HepG2 (cell line): ENCODE results near the gene ARPC3. TPM values are rescaled to one million over a fixed set of nuclear protein-coding genes. Genes with fewer than 3 reads are reported as not detected.
A peak's percentile ranks its signal among the peaks of the same experiment; 100 is the strongest.

Experiments used
- ATF7-NPFF ChIP-seq: sonication (generic); formaldehyde crosslinking; IDR thresholded peaks from 2 replicates; pipeline ENCODE4 v1.8.1; 2023; ENCODE audit warnings: mild to moderate bottlenecking, low read depth, missing genetic modification reagents, moderate library complexity
- BORCS8-MEF2B ChIP-seq: sonication (generic); formaldehyde crosslinking; IDR thresholded peaks from 2 replicates; pipeline ENCODE4 v1.8.0; 2022; ENCODE audit warnings: mild to moderate bottlenecking, missing genetic modification reagents
- HNRNPUL1 ChIP-seq: fragments of 200-400 bp; formaldehyde crosslinking; IDR thresholded peaks from 2 replicates; pipeline ENCODE4 v1.6.1; 2017; ENCODE audit warnings: low read depth, mild to moderate bottlenecking, low read length, moderate library complexity
- SAFB2 ChIP-seq: sonication (generic); formaldehyde crosslinking; IDR thresholded peaks from 2 replicates; pipeline ENCODE4 v1.5.1; 2020; ENCODE audit warnings: missing genetic modification reagents, low read depth, mild to moderate bottlenecking, borderline replicate concordance
- SATB2 ChIP-seq: sonication (generic); formaldehyde crosslinking; IDR thresholded peaks from 2 replicates; pipeline ENCODE4 v1.5.0; 2020; ENCODE audit warnings: missing genetic modification reagents
- ZNF10 ChIP-seq: sonication (generic); formaldehyde crosslinking; IDR thresholded peaks from 2 replicates; pipeline ENCODE4 v1.4.0; 2020; ENCODE audit warnings: mild to moderate bottlenecking, low read depth, missing genetic modification reagents, borderline replicate concordance
- ZNF678 ChIP-seq: sonication (generic); formaldehyde crosslinking; IDR thresholded peaks from 2 replicates; pipeline ENCODE4 v1.4.0; 2020; ENCODE audit warnings: mild to moderate bottlenecking, missing genetic modification reagents
- polyA plus RNA-seq, 8 experiments: library from polyadenylated mRNA; depleted of rRNA in 3 of 8; stranded (reverse) in 7 of 8; unstranded in 1 of 8; fragments of >200 nt; fragmentation: Illumina TruSeq in 4 of 8; extraction: Trizol in 4 of 8; gene quantifications; 2 replicates each; pipeline versions ENCODE4 v1.2.1 to v1.2.3, GENCODE V29; 2011 to 2016; ENCODE audit warnings: low read depth in 4 of 8, missing spikeins in 1 of 8, mixed read lengths in 1 of 8; ENCODE audit not compliant: insufficient read depth in 1 of 8
- total RNA-seq, 5 experiments: library from RNA; depleted of rRNA; stranded (reverse); fragments of >200 nt; fragmentation: Illumina TruSeq; extraction: Trizol; gene quantifications; 2 replicates each; pipeline ENCODE4 v1.2.3, GENCODE V29; 2016; ENCODE audit warnings: low read depth in 1 of 5
- TF ChIP-seq, protein P1 (sequence below): sonication (generic); formaldehyde crosslinking; IDR thresholded peaks from 2 replicates; pipeline ENCODE4 v1.4.0; 2020; ENCODE audit warnings: missing genetic modification reagents, mild to moderate bottlenecking, borderline replicate concordance
- TF ChIP-seq, protein P2 (sequence below): sonication (generic); formaldehyde crosslinking; IDR thresholded peaks from 2 replicates; pipeline ENCODE4 v1.4.0; 2020; ENCODE audit warnings: mild to moderate bottlenecking, missing genetic modification reagents
- TF ChIP-seq, protein P3 (sequence below): sonication (generic); formaldehyde crosslinking; conservative IDR thresholded peaks from 2 replicates; pipeline ENCODE4 v1.8.1; 2023; ENCODE audit warnings: missing genetic modification reagents
- TF ChIP-seq, protein P4 (sequence below): IDR thresholded peaks from 2 replicates; pipeline ENCODE4 v1.6.1; 2016; ENCODE audit warnings: control low read depth
- TF ChIP-seq, protein P5 (sequence below): sonication (generic); formaldehyde crosslinking; IDR thresholded peaks from 2 replicates; pipeline ENCODE4 v1.8.1; 2022; ENCODE audit warnings: low read depth, mild to moderate bottlenecking, missing genetic modification reagents
- TF ChIP-seq, protein P6 (sequence below): sonication (generic); formaldehyde crosslinking; IDR thresholded peaks from 2 replicates; pipeline ENCODE4 v1.5.1; 2020; ENCODE audit warnings: mild to moderate bottlenecking, missing genetic modification reagents

Gene ARPC3
- total and polyA plus RNA-seq, 2 of the 13 experiments (the other 11 are each of a cell fraction or from before 2014, with no cell fraction given) = 32.7 to 234 TPM

DNA sequence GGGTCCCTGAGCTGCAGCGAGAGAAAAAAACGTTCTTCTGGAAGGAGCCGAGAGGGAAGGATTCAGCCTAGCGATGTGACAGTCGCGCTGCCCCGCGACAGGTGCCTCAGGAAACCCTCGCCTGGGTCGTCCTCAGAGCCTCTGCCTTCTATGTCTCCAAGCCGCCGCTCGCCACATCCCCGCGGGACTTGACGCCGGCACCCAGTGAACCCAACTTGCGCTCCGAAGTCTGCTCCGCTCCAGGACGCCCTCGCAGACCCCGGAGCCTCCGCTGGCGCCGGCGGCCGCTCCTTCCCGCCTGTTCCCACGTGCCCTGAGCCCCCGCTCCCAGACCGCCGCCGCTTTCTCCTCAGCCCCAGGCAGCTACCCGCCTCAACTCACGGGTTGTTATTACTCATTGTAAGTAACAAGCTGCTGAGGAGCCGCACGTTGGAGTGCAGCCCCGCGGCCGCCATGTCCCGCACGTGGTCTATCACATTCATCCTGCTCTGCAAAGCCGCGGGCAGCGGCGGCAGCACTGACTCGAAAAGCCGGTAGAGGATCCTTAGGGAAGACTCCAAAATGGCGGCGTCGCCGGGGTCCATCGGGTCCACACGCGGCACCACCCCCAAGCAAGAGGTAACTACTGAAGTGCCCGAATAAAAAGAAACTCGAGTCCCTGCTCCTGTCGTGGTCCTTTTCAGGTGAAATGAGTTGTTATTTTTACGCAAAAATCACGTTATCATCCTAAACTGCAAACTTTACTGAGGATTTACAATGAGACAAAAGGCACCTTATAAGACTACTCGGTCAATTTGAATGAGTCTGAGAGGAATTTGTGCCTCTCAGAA is 46.8 kb downstream of the ARPC3 start, which contains the start of gene ANAPC7 (continued):
- TF ChIP-seq, protein P1, sequence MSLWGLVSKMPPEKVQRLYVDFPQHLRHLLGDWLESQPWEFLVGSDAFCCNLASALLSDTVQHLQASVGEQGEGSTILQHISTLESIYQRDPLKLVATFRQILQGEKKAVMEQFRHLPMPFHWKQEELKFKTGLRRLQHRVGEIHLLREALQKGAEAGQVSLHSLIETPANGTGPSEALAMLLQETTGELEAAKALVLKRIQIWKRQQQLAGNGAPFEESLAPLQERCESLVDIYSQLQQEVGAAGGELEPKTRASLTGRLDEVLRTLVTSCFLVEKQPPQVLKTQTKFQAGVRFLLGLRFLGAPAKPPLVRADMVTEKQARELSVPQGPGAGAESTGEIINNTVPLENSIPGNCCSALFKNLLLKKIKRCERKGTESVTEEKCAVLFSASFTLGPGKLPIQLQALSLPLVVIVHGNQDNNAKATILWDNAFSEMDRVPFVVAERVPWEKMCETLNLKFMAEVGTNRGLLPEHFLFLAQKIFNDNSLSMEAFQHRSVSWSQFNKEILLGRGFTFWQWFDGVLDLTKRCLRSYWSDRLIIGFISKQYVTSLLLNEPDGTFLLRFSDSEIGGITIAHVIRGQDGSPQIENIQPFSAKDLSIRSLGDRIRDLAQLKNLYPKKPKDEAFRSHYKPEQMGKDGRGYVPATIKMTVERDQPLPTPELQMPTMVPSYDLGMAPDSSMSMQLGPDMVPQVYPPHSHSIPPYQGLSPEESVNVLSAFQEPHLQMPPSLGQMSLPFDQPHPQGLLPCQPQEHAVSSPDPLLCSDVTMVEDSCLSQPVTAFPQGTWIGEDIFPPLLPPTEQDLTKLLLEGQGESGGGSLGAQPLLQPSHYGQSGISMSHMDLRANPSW = no peak; the same call in 1 of the 2 replicates
- TF ChIP-seq, protein P2, sequence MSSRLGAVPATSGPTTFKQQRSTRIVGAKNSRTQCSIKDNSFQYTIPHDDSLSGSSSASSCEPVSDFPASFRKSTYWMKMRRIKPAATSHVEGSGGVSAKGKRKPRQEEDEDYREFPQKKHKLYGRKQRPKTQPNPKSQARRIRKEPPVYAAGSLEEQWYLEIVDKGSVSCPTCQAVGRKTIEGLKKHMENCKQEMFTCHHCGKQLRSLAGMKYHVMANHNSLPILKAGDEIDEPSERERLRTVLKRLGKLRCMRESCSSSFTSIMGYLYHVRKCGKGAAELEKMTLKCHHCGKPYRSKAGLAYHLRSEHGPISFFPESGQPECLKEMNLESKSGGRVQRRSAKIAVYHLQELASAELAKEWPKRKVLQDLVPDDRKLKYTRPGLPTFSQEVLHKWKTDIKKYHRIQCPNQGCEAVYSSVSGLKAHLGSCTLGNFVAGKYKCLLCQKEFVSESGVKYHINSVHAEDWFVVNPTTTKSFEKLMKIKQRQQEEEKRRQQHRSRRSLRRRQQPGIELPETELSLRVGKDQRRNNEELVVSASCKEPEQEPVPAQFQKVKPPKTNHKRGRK (CRISPR knock-in tag) = no peak
- peak; percentile 78 for TF ChIP-seq BORCS8-MEF2B (CRISPR knock-in tag)
- TF ChIP-seq, protein P3, sequence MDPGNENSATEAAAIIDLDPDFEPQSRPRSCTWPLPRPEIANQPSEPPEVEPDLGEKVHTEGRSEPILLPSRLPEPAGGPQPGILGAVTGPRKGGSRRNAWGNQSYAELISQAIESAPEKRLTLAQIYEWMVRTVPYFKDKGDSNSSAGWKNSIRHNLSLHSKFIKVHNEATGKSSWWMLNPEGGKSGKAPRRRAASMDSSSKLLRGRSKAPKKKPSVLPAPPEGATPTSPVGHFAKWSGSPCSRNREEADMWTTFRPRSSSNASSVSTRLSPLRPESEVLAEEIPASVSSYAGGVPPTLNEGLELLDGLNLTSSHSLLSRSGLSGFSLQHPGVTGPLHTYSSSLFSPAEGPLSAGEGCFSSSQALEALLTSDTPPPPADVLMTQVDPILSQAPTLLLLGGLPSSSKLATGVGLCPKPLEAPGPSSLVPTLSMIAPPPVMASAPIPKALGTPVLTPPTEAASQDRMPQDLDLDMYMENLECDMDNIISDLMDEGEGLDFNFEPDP (CRISPR knock-in tag) = 0 out of 2 replicates have a peak, but pooled peaks have one; percentile 52
- no peak for TF ChIP-seq SAFB2 (CRISPR knock-in tag)
- TF ChIP-seq, protein P4, sequence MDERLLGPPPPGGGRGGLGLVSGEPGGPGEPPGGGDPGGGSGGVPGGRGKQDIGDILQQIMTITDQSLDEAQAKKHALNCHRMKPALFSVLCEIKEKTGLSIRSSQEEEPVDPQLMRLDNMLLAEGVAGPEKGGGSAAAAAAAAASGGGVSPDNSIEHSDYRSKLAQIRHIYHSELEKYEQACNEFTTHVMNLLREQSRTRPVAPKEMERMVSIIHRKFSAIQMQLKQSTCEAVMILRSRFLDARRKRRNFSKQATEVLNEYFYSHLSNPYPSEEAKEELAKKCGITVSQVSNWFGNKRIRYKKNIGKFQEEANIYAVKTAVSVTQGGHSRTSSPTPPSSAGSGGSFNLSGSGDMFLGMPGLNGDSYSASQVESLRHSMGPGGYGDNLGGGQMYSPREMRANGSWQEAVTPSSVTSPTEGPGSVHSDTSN (CRISPR knock-in tag) = no peak
- TF ChIP-seq ZNF10 (CRISPR knock-in tag) = no peak
- no peak for TF ChIP-seq HNRNPUL1
- TF ChIP-seq ZNF678 = peak; percentile 30; the same call in 1 of the 2 replicates
- TF ChIP-seq, protein P5, sequence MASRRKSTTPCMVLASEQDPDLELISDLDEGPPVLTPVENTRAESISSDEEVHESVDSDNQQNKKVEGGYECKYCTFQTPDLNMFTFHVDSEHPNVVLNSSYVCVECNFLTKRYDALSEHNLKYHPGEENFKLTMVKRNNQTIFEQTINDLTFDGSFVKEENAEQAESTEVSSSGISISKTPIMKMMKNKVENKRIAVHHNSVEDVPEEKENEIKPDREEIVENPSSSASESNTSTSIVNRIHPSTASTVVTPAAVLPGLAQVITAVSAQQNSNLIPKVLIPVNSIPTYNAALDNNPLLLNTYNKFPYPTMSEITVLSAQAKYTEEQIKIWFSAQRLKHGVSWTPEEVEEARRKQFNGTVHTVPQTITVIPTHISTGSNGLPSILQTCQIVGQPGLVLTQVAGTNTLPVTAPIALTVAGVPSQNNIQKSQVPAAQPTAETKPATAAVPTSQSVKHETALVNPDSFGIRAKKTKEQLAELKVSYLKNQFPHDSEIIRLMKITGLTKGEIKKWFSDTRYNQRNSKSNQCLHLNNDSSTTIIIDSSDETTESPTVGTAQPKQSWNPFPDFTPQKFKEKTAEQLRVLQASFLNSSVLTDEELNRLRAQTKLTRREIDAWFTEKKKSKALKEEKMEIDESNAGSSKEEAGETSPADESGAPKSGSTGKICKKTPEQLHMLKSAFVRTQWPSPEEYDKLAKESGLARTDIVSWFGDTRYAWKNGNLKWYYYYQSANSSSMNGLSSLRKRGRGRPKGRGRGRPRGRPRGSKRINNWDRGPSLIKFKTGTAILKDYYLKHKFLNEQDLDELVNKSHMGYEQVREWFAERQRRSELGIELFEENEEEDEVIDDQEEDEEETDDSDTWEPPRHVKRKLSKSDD (CRISPR knock-in tag) = no peak
- TF ChIP-seq, protein P6, sequence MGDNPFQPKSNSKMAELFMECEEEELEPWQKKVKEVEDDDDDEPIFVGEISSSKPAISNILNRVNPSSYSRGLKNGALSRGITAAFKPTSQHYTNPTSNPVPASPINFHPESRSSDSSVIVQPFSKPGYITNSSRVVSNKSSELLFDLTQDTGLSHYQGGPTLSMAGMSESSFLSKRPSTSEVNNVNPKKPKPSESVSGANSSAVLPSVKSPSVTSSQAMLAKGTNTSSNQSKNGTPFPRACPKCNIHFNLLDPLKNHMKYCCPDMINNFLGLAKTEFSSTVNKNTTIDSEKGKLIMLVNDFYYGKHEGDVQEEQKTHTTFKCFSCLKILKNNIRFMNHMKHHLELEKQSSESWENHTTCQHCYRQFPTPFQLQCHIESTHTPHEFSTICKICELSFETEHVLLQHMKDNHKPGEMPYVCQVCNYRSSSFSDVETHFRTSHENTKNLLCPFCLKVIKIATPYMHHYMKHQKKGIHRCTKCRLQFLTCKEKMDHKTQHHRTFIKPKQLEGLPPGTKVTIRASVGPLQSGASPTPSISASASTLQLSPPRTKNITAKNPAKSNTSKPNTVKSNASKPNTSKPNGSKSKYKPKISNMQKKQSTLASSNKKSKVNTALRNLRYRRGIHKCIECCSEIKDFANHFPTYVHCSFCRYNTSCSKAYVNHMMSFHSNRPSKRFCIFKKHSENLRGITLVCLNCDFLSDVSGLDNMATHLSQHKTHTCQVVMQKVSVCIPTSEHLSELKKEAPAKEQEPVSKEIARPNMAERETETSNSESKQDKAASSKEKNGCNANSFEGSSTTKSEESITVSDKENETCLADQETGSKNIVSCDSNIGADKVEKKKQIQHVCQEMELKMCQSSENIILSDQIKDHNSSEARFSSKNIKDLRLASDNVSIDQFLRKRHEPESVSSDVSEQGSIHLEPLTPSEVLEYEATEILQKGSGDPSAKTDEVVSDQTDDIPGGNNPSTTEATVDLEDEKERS (CRISPR knock-in tag) = no peak
- TF ChIP-seq ATF7-NPFF (CRISPR knock-in tag) = peak; percentile 40; the same call in 1 of the 2 replicates
- TF ChIP-seq SATB2 (CRISPR knock-in tag) = peak; percentile 61; the same call in 1 of the 2 replicates
